GM20000 (cell line): ENCODE measurements around the gene DNAJC17.

Source experiments
- DNase-seq: peaks from one replicate; pipeline ENCODE4 v3.0.0; 2012; ENCODE audit warnings: low spot score
- TF ChIP-seq, protein P1 (sequence below): IDR thresholded peaks from 2 replicates; pipeline ENCODE4 v1.5.1; 2012; ENCODE audit warnings: mild to moderate bottlenecking, control low read depth; ENCODE audit errors: extremely low read depth, missing control alignments

Gene DNAJC17

DNA sequence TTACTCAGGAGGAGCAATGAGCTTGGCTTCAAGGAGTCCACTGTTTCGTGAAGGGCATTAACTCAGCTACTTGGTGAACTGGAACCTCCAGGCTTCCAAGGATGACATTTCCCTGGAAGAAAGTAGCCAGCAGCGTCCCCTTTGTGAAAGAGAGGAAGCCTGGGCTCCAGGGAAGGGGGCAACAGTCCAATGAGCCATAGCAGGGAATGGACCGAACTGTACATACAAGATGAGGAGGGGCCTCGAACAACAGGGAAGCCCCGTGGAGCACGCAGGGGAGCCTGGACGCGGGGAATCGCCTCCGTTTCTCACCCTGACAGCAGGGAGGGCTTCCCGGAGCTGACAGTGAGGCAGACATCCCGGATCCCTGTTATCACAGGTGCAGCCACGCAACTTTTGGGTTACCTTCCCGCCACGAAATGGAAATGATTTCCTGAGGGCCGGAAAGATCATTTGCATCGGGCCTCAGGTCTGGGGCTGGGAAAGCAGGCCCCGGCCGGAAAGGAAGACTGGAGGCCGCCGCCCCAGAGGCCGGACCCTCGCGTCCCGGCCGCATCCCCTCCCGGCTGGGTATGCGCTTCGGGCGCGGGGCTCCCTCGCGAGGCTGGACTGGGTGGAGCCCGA, 36.1 kb upstream of the DNAJC17 start:
- DNase-seq = peak; percentile 19
- TF ChIP-seq, protein P1, sequence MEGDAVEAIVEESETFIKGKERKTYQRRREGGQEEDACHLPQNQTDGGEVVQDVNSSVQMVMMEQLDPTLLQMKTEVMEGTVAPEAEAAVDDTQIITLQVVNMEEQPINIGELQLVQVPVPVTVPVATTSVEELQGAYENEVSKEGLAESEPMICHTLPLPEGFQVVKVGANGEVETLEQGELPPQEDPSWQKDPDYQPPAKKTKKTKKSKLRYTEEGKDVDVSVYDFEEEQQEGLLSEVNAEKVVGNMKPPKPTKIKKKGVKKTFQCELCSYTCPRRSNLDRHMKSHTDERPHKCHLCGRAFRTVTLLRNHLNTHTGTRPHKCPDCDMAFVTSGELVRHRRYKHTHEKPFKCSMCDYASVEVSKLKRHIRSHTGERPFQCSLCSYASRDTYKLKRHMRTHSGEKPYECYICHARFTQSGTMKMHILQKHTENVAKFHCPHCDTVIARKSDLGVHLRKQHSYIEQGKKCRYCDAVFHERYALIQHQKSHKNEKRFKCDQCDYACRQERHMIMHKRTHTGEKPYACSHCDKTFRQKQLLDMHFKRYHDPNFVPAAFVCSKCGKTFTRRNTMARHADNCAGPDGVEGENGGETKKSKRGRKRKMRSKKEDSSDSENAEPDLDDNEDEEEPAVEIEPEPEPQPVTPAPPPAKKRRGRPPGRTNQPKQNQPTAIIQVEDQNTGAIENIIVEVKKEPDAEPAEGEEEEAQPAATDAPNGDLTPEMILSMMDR = no peak

DNA sequence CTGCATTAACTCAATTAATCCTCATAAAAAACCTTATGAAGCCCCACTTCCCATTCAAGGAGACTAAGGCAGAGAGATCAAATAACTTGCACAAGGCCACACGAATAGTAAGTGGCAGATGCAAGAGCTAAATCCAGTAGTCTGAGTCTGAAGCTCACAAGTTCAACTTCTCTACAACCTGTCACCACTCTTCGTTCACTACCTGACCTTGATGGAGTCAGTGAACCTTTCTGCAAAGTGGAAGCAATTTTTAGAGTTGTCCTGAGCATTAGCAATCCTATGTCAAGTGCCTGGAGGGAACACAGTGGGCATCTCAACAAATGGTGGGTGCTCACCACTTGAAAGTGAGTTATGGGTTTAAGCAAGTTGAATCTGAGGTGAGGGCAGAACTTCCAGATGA, 34.5 kb upstream of the DNAJC17 start:
- DNase-seq = no peak
- TF ChIP-seq, protein P1 = no peak

GRCh38 chr15:40838756-40839155, 31.5 kb upstream of the DNAJC17 start:
- TF ChIP-seq, protein P1 = no peak

GRCh38 chr15:40836020-40836419, 28.7 kb upstream of the DNAJC17 start:
- TF ChIP-seq, protein P1 = no peak
- no peak for DNase-seq

More at GRCh38 chr15:40838756-40839155, 31.5 kb upstream of the DNAJC17 start:
- no peak for DNase-seq

- TF ChIP-seq, protein P1 = no peak
- no peak for DNase-seq
Measured at GRCh38 chr15:40832903-40833302, 25.6 kb upstream of the DNAJC17 start.

GRCh38 chr15:40831861-40832260, 24.6 kb upstream of the DNAJC17 start:
- no peak for DNase-seq
- TF ChIP-seq, protein P1 = no peak

DNA sequence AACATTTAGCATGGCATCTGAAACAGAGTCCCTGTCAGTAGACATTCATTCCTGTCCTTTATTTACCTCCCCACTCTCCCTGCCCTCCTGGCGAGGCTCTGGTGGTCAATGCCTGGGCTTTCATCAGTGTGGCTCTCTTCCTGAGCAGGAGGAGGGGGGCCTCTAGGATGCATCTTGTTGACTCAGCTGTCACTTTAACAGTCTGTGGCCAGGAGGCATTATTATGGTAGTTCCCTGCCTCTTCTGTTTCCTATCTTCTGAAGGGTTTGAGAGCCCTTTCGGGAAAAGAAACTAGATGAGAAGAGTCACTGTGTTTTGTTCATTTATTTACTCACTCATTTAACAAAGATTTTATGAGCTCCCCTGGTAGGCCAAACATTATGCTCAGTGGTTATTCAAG, 23.6 kb upstream of the DNAJC17 start:
- DNase-seq = no peak
- TF ChIP-seq, protein P1 = no peak
